Trophoblast cell (in vitro differentiated cells and primary cell): ENCODE measurements around the gene MAT1A.
"Not testable (repeated sequence)": the region's sequence is repeated elsewhere in the genome, so short reads cannot be mapped to it uniquely, and the experiment has no call there.

Source experiments
- DNase-seq, 2 donors: peaks; one replicate each; pipeline ENCODE4 v3.0.0-alpha.2; 2016
- H2AFZ ChIP-seq: 2 replicates; pipeline ENCODE4 v1.6.1; 2013; ENCODE audit warnings: low read length, moderate library complexity, mild to moderate bottlenecking; ENCODE audit not compliant: insufficient read depth, poor library complexity
- H2AK5ac ChIP-seq: 2 replicates; pipeline ENCODE4 v1.6.1; 2013; ENCODE audit warnings: mild to moderate bottlenecking, low read length
- H2BK120ac ChIP-seq: 2 replicates; pipeline ENCODE4 v1.6.1; 2013; ENCODE audit warnings: low read length, mild to moderate bottlenecking, moderate library complexity; ENCODE audit not compliant: insufficient read depth, poor library complexity
- H2BK12ac ChIP-seq: 2 replicates; pipeline ENCODE4 v1.6.1; 2013; ENCODE audit warnings: mild to moderate bottlenecking, low read length, moderate library complexity
- H2BK5ac ChIP-seq: 2 replicates; pipeline ENCODE4 v1.6.1; 2013; ENCODE audit warnings: low read length, low read depth, moderate library complexity, mild to moderate bottlenecking; ENCODE audit not compliant: poor library complexity
- H3K14ac ChIP-seq: 2 replicates; pipeline ENCODE4 v1.6.1; 2013; ENCODE audit warnings: mild to moderate bottlenecking, low read length
- H3K18ac ChIP-seq: 2 replicates; pipeline ENCODE4 v1.6.1; 2013; ENCODE audit warnings: mild to moderate bottlenecking, low read length
- H3K23ac ChIP-seq: 2 replicates; pipeline ENCODE4 v1.6.1; 2013; ENCODE audit warnings: low read length
- H3K27ac ChIP-seq: 2 replicates; pipeline ENCODE4 v1.5.1; 2013; ENCODE audit warnings: low read depth, mild to moderate bottlenecking, inconsistent platforms, low read length, moderate library complexity
- H3K27me3 ChIP-seq: 2 replicates; pipeline ENCODE4 v1.6.1; 2013; ENCODE audit warnings: inconsistent platforms, mild to moderate bottlenecking, low read length, moderate library complexity; ENCODE audit not compliant: insufficient read depth
- H3K36me3 ChIP-seq, 2 experiments: 1 replicate in 1 of 2; 2 replicates in 1 of 2; pipeline ENCODE4 v1.6.1; 2013; ENCODE audit warnings: low read length in 2 of 2, mild to moderate bottlenecking in 2 of 2, moderate library complexity in 1 of 2; ENCODE audit not compliant: insufficient read depth in 2 of 2, control insufficient read depth in 1 of 2
- H3K4ac ChIP-seq: 2 replicates; pipeline ENCODE4 v1.6.1; 2013; ENCODE audit warnings: low read depth, mild to moderate bottlenecking, low read length, moderate library complexity
- H3K4me1 ChIP-seq, 2 experiments: 1 replicate in 1 of 2; 2 replicates in 1 of 2; pipeline ENCODE4 v1.6.1; 2013; ENCODE audit warnings: low read length in 2 of 2, mild to moderate bottlenecking in 2 of 2, moderate library complexity in 1 of 2; ENCODE audit not compliant: insufficient read depth in 2 of 2, control insufficient read depth in 1 of 2
- H3K4me2 ChIP-seq: 2 replicates; pipeline ENCODE4 v1.6.1; 2013; ENCODE audit warnings: inconsistent platforms, mild to moderate bottlenecking, low read length, moderate library complexity
- H3K4me3 ChIP-seq: 2 replicates; pipeline ENCODE4 v1.5.1; 2013; ENCODE audit warnings: mild to moderate bottlenecking, low read depth, low read length, inconsistent platforms
- H3K79me1 ChIP-seq: one replicate; pipeline ENCODE4 v1.6.1; 2013; ENCODE audit warnings: low read length
- H3K79me2 ChIP-seq: 2 replicates; pipeline ENCODE4 v1.6.1; 2013; ENCODE audit warnings: low read length, mild to moderate bottlenecking; ENCODE audit not compliant: control insufficient read depth, insufficient read depth, poor library complexity
- H3K9ac ChIP-seq: 2 replicates; pipeline ENCODE4 v1.6.1; 2013; ENCODE audit warnings: mild to moderate bottlenecking, low read length
- H3K9me3 ChIP-seq: 2 replicates; pipeline ENCODE4 v1.6.1; 2013; ENCODE audit warnings: low read depth, mild to moderate bottlenecking, control low read depth, inconsistent platforms, low read length; ENCODE audit not compliant: insufficient read depth
- H4K12ac ChIP-seq: 2 replicates; pipeline ENCODE4 v1.6.1; 2013; ENCODE audit warnings: low read depth, mild to moderate bottlenecking, low read length, moderate library complexity
- H4K8ac ChIP-seq: 2 replicates; pipeline ENCODE4 v1.6.1; 2013; ENCODE audit warnings: low read depth, mild to moderate bottlenecking, low read length, moderate library complexity
- H4K91ac ChIP-seq: one replicate; pipeline ENCODE4 v1.6.1; 2013; ENCODE audit warnings: low read depth, mild to moderate bottlenecking, low read length, moderate library complexity
- WGBS: extraction: QIAGEN DNeasy Blood & Tissue Kit; methylation state at CpG from one replicate; pipeline ENCODE4 v1.1.7; 2013; ENCODE audit warnings: missing lambda C conversion rate; ENCODE audit not compliant: insufficient read length, insufficient coverage; ENCODE audit errors: extremely low coverage; 5-methylcytosine and 5-hydroxymethylcytosine counted together

The MAT1A gene

DNA sequence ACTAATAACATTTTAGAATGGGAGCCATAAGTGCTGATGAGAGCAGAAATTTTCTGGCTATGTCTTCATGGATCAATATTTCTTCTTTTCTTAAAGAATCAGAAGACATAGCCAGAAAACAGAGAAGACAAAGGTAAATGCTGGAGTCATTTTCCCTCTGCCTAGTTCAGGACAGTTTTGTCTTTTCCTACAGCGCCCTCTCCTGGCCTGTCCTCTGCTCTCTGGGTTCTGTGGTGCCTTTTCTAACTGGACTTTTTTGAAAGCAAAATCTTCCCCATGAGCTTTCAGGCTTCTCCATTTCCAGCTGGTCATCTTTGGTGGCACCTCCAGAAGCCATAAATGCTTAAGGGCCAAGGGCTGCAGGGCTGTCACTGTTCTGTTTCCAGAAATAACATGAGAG, 39.1 kb downstream of the MAT1A start:
- H3K4me2 ChIP-seq, DNase-seq, H3K79me2 ChIP-seq, H3K23ac ChIP-seq, H2BK5ac ChIP-seq, H3K27me3 ChIP-seq, H2AK5ac ChIP-seq, H3K9ac ChIP-seq, H3K18ac ChIP-seq, H4K8ac ChIP-seq, H2BK120ac ChIP-seq, H3K9me3 ChIP-seq, H3K4me1 ChIP-seq, H3K36me3 ChIP-seq, H3K4ac ChIP-seq, H3K27ac ChIP-seq, H3K79me1 ChIP-seq, H4K91ac ChIP-seq, H4K12ac ChIP-seq, H2BK12ac ChIP-seq, H2AFZ ChIP-seq, H3K14ac ChIP-seq, H3K4me3 ChIP-seq: not testable (repeated sequence)
- no CpG with 5 or more reads among the region's 1 CpG for WGBS

DNA sequence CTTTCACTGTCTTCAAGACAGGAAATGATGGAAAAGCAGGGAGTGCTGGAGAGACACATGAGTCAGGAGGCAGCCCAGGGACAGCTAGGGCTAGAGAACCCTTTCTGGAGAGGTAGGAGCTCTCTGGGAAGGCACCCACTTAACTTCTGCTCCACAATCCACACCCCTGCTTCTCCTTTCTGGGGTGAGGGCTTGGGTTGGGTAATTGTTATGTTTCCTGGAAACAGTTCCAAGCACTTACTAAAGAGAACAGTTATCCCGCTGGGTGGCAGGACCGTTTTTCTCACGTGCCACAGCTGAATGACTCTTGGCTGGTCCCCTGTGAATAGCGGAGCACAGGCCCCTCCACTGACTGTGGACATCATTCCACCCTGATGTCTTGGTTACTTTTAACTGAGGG, 39.6 kb downstream of the MAT1A start:
- not testable (repeated sequence) for H4K91ac ChIP-seq, H3K14ac ChIP-seq, H3K4me1 ChIP-seq, H3K79me1 ChIP-seq, H3K27ac ChIP-seq, H2BK120ac ChIP-seq, H4K12ac ChIP-seq, H4K8ac ChIP-seq, H2BK12ac ChIP-seq, H3K36me3 ChIP-seq, H3K79me2 ChIP-seq, H3K4me2 ChIP-seq, H3K18ac ChIP-seq, H3K9ac ChIP-seq, DNase-seq, H2AFZ ChIP-seq, H3K27me3 ChIP-seq, H3K4ac ChIP-seq, H2BK5ac ChIP-seq, H3K23ac ChIP-seq, H2AK5ac ChIP-seq, H3K9me3 ChIP-seq, H3K4me3 ChIP-seq
- WGBS, result no CpG with 5 or more reads among the region's 4 CpGs

DNA sequence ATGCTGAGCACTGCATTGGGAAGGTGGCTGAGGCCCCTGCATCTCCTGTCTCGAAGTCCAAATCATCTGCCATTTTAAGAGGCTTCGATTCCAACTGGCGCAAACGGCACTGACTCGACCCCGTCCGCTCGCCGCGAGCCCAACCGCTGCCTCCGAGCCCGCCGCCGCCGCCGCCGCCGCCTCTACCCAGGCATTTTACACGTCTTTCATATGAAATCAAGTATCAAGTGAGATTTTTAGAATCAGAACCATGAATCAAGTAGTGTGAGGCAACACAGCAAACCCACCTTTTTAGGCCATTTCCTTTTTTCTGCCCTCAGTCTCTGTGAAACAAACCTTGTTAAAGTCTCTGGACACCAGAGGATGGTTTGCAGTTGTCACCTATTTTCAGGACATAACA, 41.8 kb downstream of the MAT1A start:
- H3K4me3 ChIP-seq, H3K23ac ChIP-seq, H2BK12ac ChIP-seq, DNase-seq, H2BK5ac ChIP-seq, H3K18ac ChIP-seq, H3K36me3 ChIP-seq, H3K27me3 ChIP-seq, H3K79me2 ChIP-seq, H4K8ac ChIP-seq, H3K27ac ChIP-seq, H3K9me3 ChIP-seq, H3K9ac ChIP-seq, H3K79me1 ChIP-seq, H3K4me1 ChIP-seq, H3K14ac ChIP-seq, H3K4me2 ChIP-seq, H2AK5ac ChIP-seq, H2BK120ac ChIP-seq, H4K91ac ChIP-seq, H2AFZ ChIP-seq, H3K4ac ChIP-seq, H4K12ac ChIP-seq: not testable (repeated sequence)
- no CpG with 5 or more reads among the region's 20 CpGs for WGBS

DNA sequence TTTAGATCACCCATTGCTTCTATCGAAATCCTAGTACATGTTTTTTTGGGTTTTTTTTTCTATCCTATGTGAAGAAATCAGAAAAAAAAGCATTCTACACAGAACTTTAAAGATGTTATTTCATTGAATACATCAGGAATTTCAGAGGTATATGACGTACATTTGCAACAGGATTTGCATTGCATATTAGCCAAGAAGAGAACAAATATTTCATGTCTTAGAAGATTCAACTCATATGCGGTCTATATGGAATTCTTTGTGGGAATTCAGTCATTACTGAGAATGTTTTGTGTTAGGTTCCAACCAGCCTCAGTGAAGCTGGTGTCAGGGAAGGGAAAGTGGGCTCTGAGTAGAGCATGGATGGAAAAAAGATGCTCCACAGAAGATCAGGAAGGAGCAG, 45.1 kb downstream of the MAT1A start:
- not testable (repeated sequence) for H3K4me3 ChIP-seq, H4K12ac ChIP-seq, H3K23ac ChIP-seq, H3K14ac ChIP-seq, H2BK5ac ChIP-seq, H3K27ac ChIP-seq, H2BK120ac ChIP-seq, H2AK5ac ChIP-seq, H3K79me2 ChIP-seq, H3K9ac ChIP-seq, H2BK12ac ChIP-seq, DNase-seq, H3K79me1 ChIP-seq, H3K36me3 ChIP-seq, H3K4me1 ChIP-seq, H4K8ac ChIP-seq, H3K4me2 ChIP-seq, H3K9me3 ChIP-seq, H3K18ac ChIP-seq, H3K27me3 ChIP-seq, H2AFZ ChIP-seq, H3K4ac ChIP-seq, H4K91ac ChIP-seq
- no CpG with 5 or more reads among the region's 3 CpGs for WGBS
